ENCODE results near the gene GON7.

DNA sequence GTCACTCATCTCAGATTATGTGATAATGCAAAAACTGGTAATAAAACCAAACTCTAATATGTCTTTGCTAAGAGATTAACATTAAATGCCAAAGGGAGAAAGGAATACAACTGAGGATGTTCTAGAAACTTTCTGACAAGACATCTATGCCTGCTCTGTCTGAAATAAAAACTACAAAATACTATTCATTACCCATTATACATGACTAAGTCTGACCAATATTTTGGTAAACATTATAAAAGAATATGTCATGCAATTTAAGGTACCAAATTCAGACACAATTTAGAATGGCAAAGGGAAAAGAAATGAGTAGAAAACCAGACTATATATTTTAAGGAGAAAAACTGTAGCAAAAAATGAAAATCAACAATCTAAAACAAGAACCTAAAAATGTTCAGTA is 39.7 kb upstream of the GON7 start:
- TF ChIP-seq POLR2A (IDR thresholded peaks at IDR 0.05) (no peak), CTCF (IDR thresholded peaks at IDR 0.05) (no peak)
